NCI-H1436 (cell line): ENCODE measurements around the gene PHLDA2.
"Not testable (repeated sequence)": the region's sequence is repeated elsewhere in the genome, so short reads cannot be mapped to it uniquely, and the experiment has no call there.

Experiments used
- DNase-seq: peaks from one replicate; lab custom pipeline; 2025; lab: John Stamatoyannopoulos, UW

The PHLDA2 gene

GRCh38 chr11:2914455-2915195 is 14.6 kb downstream of the PHLDA2 start:
- DNase-seq: no peak

GRCh38 chr11:2913776-2914175 is 15.4 kb downstream of the PHLDA2 start:
- no peak for DNase-seq

- no peak for DNase-seq
These were observed 16.2 kb downstream of the PHLDA2 start for GRCh38 chr11:2913019-2913431.

- no peak for DNase-seq
These were observed 16.7 kb downstream of the PHLDA2 start for GRCh38 chr11:2912498-2912897.

- no peak for DNase-seq
These were observed 17.3 kb downstream of the PHLDA2 start for GRCh38 chr11:2911785-2912391.

GRCh38 chr11:2911088-2911784 is 18.0 kb downstream of the PHLDA2 start:
- no peak for DNase-seq

- no peak for DNase-seq
These were observed 18.7 kb downstream of the PHLDA2 start for GRCh38 chr11:2910401-2910955.

GRCh38 chr11:2909133-2909902 is 19.9 kb downstream of the PHLDA2 start:
- no peak for DNase-seq

- no peak for DNase-seq
These were observed 21.1 kb downstream of the PHLDA2 start for GRCh38 chr11:2908130-2908529.

GRCh38 chr11:2905299-2905698 is 23.9 kb downstream of the PHLDA2 start:
- DNase-seq: not testable (repeated sequence)

GRCh38 chr11:2904153-2905052 is 24.8 kb downstream of the PHLDA2 start:
- no peak for DNase-seq

GRCh38 chr11:2903672-2904011 is 25.6 kb downstream of the PHLDA2 start:
- DNase-seq: no peak

- DNase-seq: no peak
These were observed 26.2 kb downstream of the PHLDA2 start for GRCh38 chr11:2902784-2903671.

- DNase-seq: peak; percentile 83
These were observed 27.1 kb downstream of the PHLDA2 start for GRCh38 chr11:2901854-2902783.

- DNase-seq: no peak
These were observed 27.9 kb downstream of the PHLDA2 start for GRCh38 chr11:2901196-2901796.

- DNase-seq: no peak
These were observed 30.0 kb downstream of the PHLDA2 start for GRCh38 chr11:2899080-2899783.

- DNase-seq: no peak
These were observed 30.7 kb downstream of the PHLDA2 start for GRCh38 chr11:2898366-2899079.
